B cell (primary cell): Measurements from ENCODE around the gene DPCD. TPM values are rescaled to one million over a fixed set of nuclear protein-coding genes. Genes with fewer than 3 reads are reported as not detected.

ENCODE experiments used
- ATAC-seq: fragments of 200-7000 bp; cut with Tn5 transposase; one replicate; pipeline ENCODE4 v1.10.0; 2021; ENCODE audit warnings: low read depth, mild to moderate bottlenecking, moderate number of reproducible peaks, moderate library complexity
- CTCF ChIA-PET: fragments of 350-600 bp; sonication (Branson Sonifier 250); formaldehyde crosslinking; loops from one replicate; lab custom pipeline; 2021; ENCODE audit warnings: antibody characterized with exemption, inconsistent platforms; lab: Charles Lee
- POLR2A ChIA-PET: fragments of 350-600 bp; sonication (Branson Sonifier 250); formaldehyde crosslinking; loops from one replicate; lab custom pipeline; 2021; ENCODE audit warnings: antibody characterized with exemption; lab: Charles Lee
- DNase-seq: peaks from one replicate; pipeline ENCODE4 v3.0.0; 2013
- H2AFZ ChIP-seq: 2 replicates; pipeline ENCODE4 v1.6.1; 2012; ENCODE audit warnings: mild to moderate bottlenecking, low read depth, low read length; ENCODE audit not compliant: insufficient read depth, poor library complexity, severe bottlenecking
- H3K27ac ChIP-seq, 2 donors: 1 replicate in 1 of 2; 2 replicates in 1 of 2; pipeline ENCODE4 v1.5.1; 2012 to 2013; ENCODE audit warnings: low read length in 2 of 2, mild to moderate bottlenecking in 2 of 2, moderate library complexity in 1 of 2
- H3K27me3 ChIP-seq, 4 experiments: fragments of 200-600 bp in 1 of 4; sonication (generic) in 1 of 4; replicated peaks in 1 of 4; 1 replicate in 2 of 4; 2 replicates in 2 of 4; pipeline versions ENCODE4 v1.6.1 to v1.7.0; 2013 to 2016; ENCODE audit warnings: low read length in 3 of 4, mild to moderate bottlenecking in 2 of 4, mixed read lengths in 1 of 4, moderate library complexity in 1 of 4; ENCODE audit not compliant: insufficient read depth in 4 of 4, control insufficient read depth in 3 of 4; ENCODE audit errors: control extremely low read depth in 1 of 4
- H3K36me3 ChIP-seq, 2 experiments: replicated peaks in 1 of 2; 1 replicate in 1 of 2; 2 replicates in 1 of 2; pipeline versions ENCODE4 v1.6.1 to v1.7.1; 2013; ENCODE audit warnings: low read length in 1 of 2; ENCODE audit not compliant: insufficient read depth in 2 of 2, control insufficient read depth in 1 of 2; ENCODE audit errors: control extremely low read depth in 1 of 2, extremely low read depth in 1 of 2
- H3K4me1 ChIP-seq, 2 donors: fragments of 200-600 bp in 1 of 2; sonication (generic) in 1 of 2; 1 replicate in 1 of 2; 2 replicates in 1 of 2; pipeline versions ENCODE4 v1.5.1 to v1.6.1; 2013 to 2017; ENCODE audit warnings: low read length in 2 of 2; ENCODE audit not compliant: control insufficient read depth in 2 of 2, insufficient read depth in 2 of 2
- H3K4me2 ChIP-seq: replicated peaks from 2 replicates; pipeline ENCODE3; 2012; ENCODE audit warnings: mild to moderate bottlenecking, low read depth, low read length; ENCODE audit not compliant: poor library complexity, severe bottlenecking
- H3K4me3 ChIP-seq, 5 experiments: fragments of 200-600 bp in 1 of 5; sonication (generic) in 1 of 5; 1 replicate in 3 of 5; 2 replicates in 2 of 5; pipeline versions ENCODE4 v1.5.1 to v1.7.0; 2011 to 2016; ENCODE audit warnings: low read length in 4 of 5, mild to moderate bottlenecking in 4 of 5, low read depth in 2 of 5, control low read depth in 1 of 5, moderate library complexity in 1 of 5; ENCODE audit not compliant: insufficient read depth in 1 of 5; ENCODE audit errors: control extremely low read depth in 1 of 5, extremely low read depth in 1 of 5
- H3K79me2 ChIP-seq: fragments of 200-600 bp; sonication (generic); one replicate; pipeline ENCODE4 v1.6.0; 2016; ENCODE audit warnings: low read length; ENCODE audit not compliant: control insufficient read depth, insufficient read depth
- H3K9ac ChIP-seq: fragments of 200-600 bp; sonication (generic); 2 replicates; pipeline ENCODE4 v1.6.1; 2017; ENCODE audit warnings: mild to moderate bottlenecking, low read length, moderate library complexity
- H3K9me3 ChIP-seq, 3 donors: one replicate each; pipeline versions ENCODE4 v1.6.1 to v1.7.1; 2013; ENCODE audit warnings: low read length in 2 of 3; ENCODE audit not compliant: control insufficient read depth in 2 of 3, insufficient read depth in 1 of 3; ENCODE audit errors: control extremely low read depth in 1 of 3
- H4K20me1 ChIP-seq: 2 replicates; pipeline ENCODE4 v1.6.0; 2012; ENCODE audit warnings: mild to moderate bottlenecking, low read length; ENCODE audit not compliant: insufficient read depth, control insufficient read depth, poor library complexity, severe bottlenecking
- H3K27ac Mint-ChIP-seq: one replicate; pipeline ENCODE4 v1.8.0; 2021; ENCODE audit warnings: mixed read lengths
- H3K27me3 Mint-ChIP-seq: one replicate; pipeline ENCODE4 v1.8.0; 2021; ENCODE audit warnings: mixed read lengths
- H3K4me1 Mint-ChIP-seq: one replicate; pipeline ENCODE4 v1.8.0; 2021; ENCODE audit warnings: mixed read lengths
- H3K4me3 Mint-ChIP-seq: one replicate; pipeline ENCODE4 v1.8.0; 2021; ENCODE audit warnings: mixed read lengths
- H3K9me3 Mint-ChIP-seq: one replicate; pipeline ENCODE4 v1.8.0; 2022; ENCODE audit warnings: mixed read lengths; ENCODE audit not compliant: insufficient read depth
- CTCF ChIP-seq: fragments of 200-600 bp; IDR thresholded peaks from one replicate; pipeline ENCODE4 v1.8.0; 2022; ENCODE audit warnings: antibody characterized with exemption, mild to moderate bottlenecking
- EZH2 ChIP-seq: IDR thresholded peaks from 2 replicates; pipeline ENCODE4 v1.6.1; 2012; ENCODE audit warnings: borderline replicate concordance, low read depth, mild to moderate bottlenecking, moderate library complexity, low read length; ENCODE audit not compliant: insufficient read depth, poor library complexity, severe bottlenecking
- WGBS: methylation state at CpG from one replicate; pipeline ENCODE4 v1.1.5; 2013; ENCODE audit warnings: missing lambda C conversion rate; ENCODE audit not compliant: insufficient coverage; 5-methylcytosine and 5-hydroxymethylcytosine counted together
- intact Hi-C: fragments of 100-400 bp; cut with micrococcal nuclease; formaldehyde crosslinking; loops from one replicate; pipeline ENCODE4 v1.10.0; 2022
- polyA plus RNA-seq: library from polyadenylated mRNA; depleted of rRNA; stranded (reverse); fragments of >200 nt; gene quantifications from 2 replicates; pipeline ENCODE4 v1.2.3, GENCODE V29; 2012
- total RNA-seq, 2 donors: library from RNA; stranded (reverse); fragments of 120-200 nt in 1 of 2; gene quantifications; 1 replicate in 1 of 2; 2 replicates in 1 of 2; pipeline versions ENCODE4 v1.2.3 to v1.2.4, GENCODE V29; 2013 to 2022

DPCD gene
- total and polyA plus RNA-seq, 2 donors (not counting 1 experiment from before 2014, with no cell fraction given) = 0.88 to 2.2 TPM

GRCh38 chr10:101639141-101639900 is 51.2 kb downstream of the DPCD start:
- H3K27me3 Mint-ChIP-seq = no peaks in the 10 kb centered on the region
- CTCF ChIA-PET = no interaction called here
- DNase-seq = no peak
- WGBS = 100% methylated on average over 1 of the region's 2 CpGs
- peaks cover 18% of the 10 kb centered on the region for H4K20me1 ChIP-seq
- no peak overlapping the region for H3K27ac ChIP-seq
- ATAC-seq = no peak
- no peak overlapping the region for H3K4me2 ChIP-seq
- H2AFZ ChIP-seq = no peak overlapping the region
- POLR2A ChIA-PET = no interaction called here
- intact Hi-C loops = no loop called here
- no peaks in the 10 kb centered on the region for H3K4me1 ChIP-seq
- no peaks in the 10 kb centered on the region for H3K9me3 Mint-ChIP-seq
- no peaks in the 10 kb centered on the region for H3K4me1 Mint-ChIP-seq
- H3K4me3 Mint-ChIP-seq = no peak overlapping the region
- H3K9ac ChIP-seq = no peak overlapping the region
- H3K27ac Mint-ChIP-seq = no peak overlapping the region
- H3K9me3 ChIP-seq = no peaks in the 10 kb centered on the region
- H3K4me3 ChIP-seq = no peak overlapping the region
- TF ChIP-seq EZH2 (no peak), CTCF (no peak)
- H3K27me3 ChIP-seq = no peaks in the 10 kb centered on the region
- peaks cover 3% of the 10 kb centered on the region for H3K79me2 ChIP-seq
- peaks cover 3 to 33% of the 10 kb centered on the region in 2 experiments for H3K36me3 ChIP-seq

DNA sequence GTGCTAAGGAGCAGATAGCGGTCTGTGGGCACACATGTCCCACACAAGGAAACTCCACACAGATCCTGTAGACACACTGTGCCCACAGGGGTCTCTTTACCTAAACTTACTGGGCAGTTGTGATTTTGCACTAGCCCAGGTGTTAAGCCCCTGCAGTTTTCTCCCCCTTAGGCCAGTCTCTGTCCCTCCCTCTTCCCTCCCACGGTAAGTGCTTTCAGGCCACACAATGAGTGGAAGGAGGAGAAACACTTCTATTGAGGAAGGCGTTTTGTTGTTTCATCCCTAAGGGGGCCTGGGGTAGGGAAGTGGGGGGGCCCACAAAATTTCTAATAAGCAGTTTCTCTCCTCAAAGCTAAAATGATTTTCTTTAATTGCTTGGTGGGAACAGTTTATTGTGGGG is 55.4 kb downstream of the DPCD start:
- H3K4me3 ChIP-seq = no peak overlapping the region
- ChIA-PET CTCF (no interaction called here), POLR2A (no interaction called here)
- H3K79me2 ChIP-seq = peaks cover 41% of the 10 kb centered on the region
- DNase-seq (no peak), ATAC-seq (no peak)
- no peak overlapping the region for H3K27ac ChIP-seq
- WGBS = 78% methylated on average over 1 of the region's 3 CpGs
- TF ChIP-seq CTCF (no peak), EZH2 (no peak)
- no peak overlapping the region for H3K4me2 ChIP-seq
- no peaks in the 10 kb centered on the region for H3K27me3 ChIP-seq
- H3K4me3 Mint-ChIP-seq = no peak overlapping the region
- H2AFZ ChIP-seq = no peak overlapping the region
- no peaks in the 10 kb centered on the region for H3K27me3 Mint-ChIP-seq
- intact Hi-C loops = no loop called here
- H3K4me1 Mint-ChIP-seq = no peaks in the 10 kb centered on the region
- H3K36me3 ChIP-seq = peaks cover 0 to 60% of the 10 kb centered on the region in 2 experiments
- no peaks in the 10 kb centered on the region for H3K9me3 Mint-ChIP-seq
- H3K27ac Mint-ChIP-seq = no peak overlapping the region
- H4K20me1 ChIP-seq = peaks cover 42% of the 10 kb centered on the region
- H3K9ac ChIP-seq = no peak overlapping the region
- no peaks in the 10 kb centered on the region for H3K9me3 ChIP-seq
- no peaks in the 10 kb centered on the region for H3K4me1 ChIP-seq
